WTC11 (cell line): ENCODE results near the gene ERC2. TPM values are rescaled to one million over a fixed set of nuclear protein-coding genes. Genes with fewer than 3 reads are reported as not detected.
A peak's percentile ranks its signal among the peaks of the same experiment; 100 is the strongest.

ENCODE experiments used
- ATAC-seq: fragments of 200-7000 bp; cut with Tn5 transposase; 2 replicates; pipeline ENCODE4 v1.10.0; 2021; ENCODE audit warnings: mild to moderate bottlenecking, moderate library complexity
- CTCF ChIA-PET: fragments of 300-600 bp; sonication (Branson Sonifier 250); formaldehyde crosslinking; loops from one replicate; lab custom pipeline; 2021; ENCODE audit warnings: antibody characterized with exemption; lab: Charles Lee
- POLR2A ChIA-PET: fragments of 350-600 bp; sonication (Branson Sonifier 250); formaldehyde crosslinking; loops from one replicate; lab custom pipeline; 2021; ENCODE audit warnings: antibody characterized with exemption; lab: Charles Lee
- DNase-seq: peaks from one replicate; pipeline ENCODE4 v3.0.0; 2021; ENCODE audit warnings: low spot score
- H3K27ac Mint-ChIP-seq: 2 replicates; pipeline ENCODE4 v1.8.0; 2021; ENCODE audit warnings: mixed read lengths
- H3K27me3 Mint-ChIP-seq: 2 replicates; pipeline ENCODE4 v1.8.0; 2021; ENCODE audit warnings: low read depth, mild to moderate bottlenecking, moderate library complexity, mixed read lengths
- H3K36me3 Mint-ChIP-seq: 2 replicates; pipeline ENCODE4 v1.8.0; 2021; ENCODE audit warnings: mixed read lengths
- H3K4me1 Mint-ChIP-seq: 2 replicates; pipeline ENCODE4 v1.8.0; 2022; ENCODE audit warnings: mixed read lengths
- H3K4me3 Mint-ChIP-seq: 2 replicates; pipeline ENCODE4 v1.8.0; 2021; ENCODE audit warnings: mild to moderate bottlenecking, moderate library complexity, mixed read lengths
- H3K9me3 Mint-ChIP-seq: 2 replicates; pipeline ENCODE4 v1.8.0; 2021; ENCODE audit warnings: mixed read lengths
- ATF1 ChIP-seq: sonication (generic); formaldehyde crosslinking; IDR thresholded peaks from 2 replicates; pipeline ENCODE4 v1.8.1; 2023; ENCODE audit warnings: mild to moderate bottlenecking, moderate library complexity, missing genetic modification reagents
- ESRRA ChIP-seq: sonication (generic); formaldehyde crosslinking; IDR thresholded peaks from 2 replicates; pipeline ENCODE4 v1.8.1; 2022; ENCODE audit warnings: mild to moderate bottlenecking, missing genetic modification reagents, borderline replicate concordance
- FOXK1 ChIP-seq: sonication (generic); formaldehyde crosslinking; IDR thresholded peaks from 2 replicates; pipeline ENCODE4 v1.8.0; 2022; ENCODE audit warnings: mild to moderate bottlenecking, moderate library complexity, missing genetic modification reagents
- JAZF1 ChIP-seq: fragments of 250-450 bp; sonication (Bioruptor Pico); IDR thresholded peaks from 2 replicates; pipeline ENCODE4 v1.9.0; 2021; ENCODE audit warnings: moderate library complexity, mild to moderate bottlenecking, inconsistent platforms
- MXD4 ChIP-seq: fragments of 250-450 bp; sonication (Bioruptor Pico); IDR thresholded peaks from 2 replicates; pipeline ENCODE4 v1.8.0; 2021; ENCODE audit warnings: mild to moderate bottlenecking, moderate library complexity, borderline replicate concordance
- NFATC4 ChIP-seq: fragments of 250-450 bp; sonication (Bioruptor Pico); IDR thresholded peaks from 2 replicates; pipeline ENCODE4 v1.9.0; 2021; ENCODE audit warnings: mild to moderate bottlenecking
- NR1H2 ChIP-seq: sonication (generic); formaldehyde crosslinking; IDR thresholded peaks from 2 replicates; pipeline ENCODE4 v1.9.0; 2021; ENCODE audit warnings: mild to moderate bottlenecking, moderate library complexity, missing genetic modification reagents
- SOX15 ChIP-seq: fragments of 250-450 bp; sonication (Bioruptor Pico); IDR thresholded peaks from 2 replicates; pipeline ENCODE4 v1.9.0; 2021; ENCODE audit warnings: mild to moderate bottlenecking
- ZNF138 ChIP-seq: sonication (generic); formaldehyde crosslinking; conservative IDR thresholded peaks from 2 replicates; pipeline ENCODE4 v1.8.1; 2022; ENCODE audit warnings: mild to moderate bottlenecking, moderate library complexity, missing genetic modification reagents
- ZNF219 ChIP-seq: sonication (generic); formaldehyde crosslinking; IDR thresholded peaks from 2 replicates; pipeline ENCODE4 v1.8.0; 2023; ENCODE audit warnings: missing genetic modification reagents, mild to moderate bottlenecking, borderline replicate concordance
- ZNF317 ChIP-seq: sonication (generic); formaldehyde crosslinking; IDR thresholded peaks from 2 replicates; pipeline ENCODE4 v1.8.1; 2023; ENCODE audit warnings: low read depth, mild to moderate bottlenecking, moderate library complexity, missing genetic modification reagents, borderline replicate concordance
- ZNF396 ChIP-seq: fragments of 250-450 bp; sonication (Bioruptor Pico); IDR thresholded peaks from 2 replicates; pipeline ENCODE4 v1.8.0; 2021; ENCODE audit warnings: mild to moderate bottlenecking, moderate library complexity, borderline replicate concordance
- total RNA-seq: library from RNA; stranded (reverse); gene quantifications from 3 replicates; pipeline ENCODE4 v1.2.3, GENCODE V29; 2021
- TF ChIP-seq, protein P1 (sequence below): fragments of 250-450 bp; sonication (Bioruptor Pico); IDR thresholded peaks from 2 replicates; pipeline ENCODE4 v1.9.0; 2021; ENCODE audit warnings: moderate library complexity, mild to moderate bottlenecking, inconsistent platforms, borderline replicate concordance
- TF ChIP-seq, protein P2 (sequence below): fragments of 250-450 bp; sonication (Bioruptor Pico); IDR thresholded peaks from 2 replicates; pipeline ENCODE4 v1.9.0; 2021; ENCODE audit warnings: mild to moderate bottlenecking
- TF ChIP-seq, protein P3 (sequence below): sonication (generic); formaldehyde crosslinking; conservative IDR thresholded peaks from 2 replicates; pipeline ENCODE4 v1.8.1; 2023; ENCODE audit warnings: mild to moderate bottlenecking, low read depth, missing genetic modification reagents, moderate library complexity
- TF ChIP-seq, protein P4 (sequence below): sonication (generic); formaldehyde crosslinking; IDR thresholded peaks from 2 replicates; pipeline ENCODE4 v1.8.1; 2022; ENCODE audit warnings: mild to moderate bottlenecking, moderate library complexity, missing genetic modification reagents
- TF ChIP-seq, protein P5 (sequence below): sonication (generic); formaldehyde crosslinking; IDR thresholded peaks from 2 replicates; pipeline ENCODE4 v1.8.1; 2022; ENCODE audit warnings: missing genetic modification reagents, borderline replicate concordance
- TF ChIP-seq, protein P6 (sequence below): sonication (generic); formaldehyde crosslinking; IDR thresholded peaks from 2 replicates; pipeline ENCODE4 v1.8.0; 2022; ENCODE audit warnings: missing genetic modification reagents

ERC2 gene
- total RNA-seq, 1 experiment from 2014 or later, result 23.5 TPM

DNA sequence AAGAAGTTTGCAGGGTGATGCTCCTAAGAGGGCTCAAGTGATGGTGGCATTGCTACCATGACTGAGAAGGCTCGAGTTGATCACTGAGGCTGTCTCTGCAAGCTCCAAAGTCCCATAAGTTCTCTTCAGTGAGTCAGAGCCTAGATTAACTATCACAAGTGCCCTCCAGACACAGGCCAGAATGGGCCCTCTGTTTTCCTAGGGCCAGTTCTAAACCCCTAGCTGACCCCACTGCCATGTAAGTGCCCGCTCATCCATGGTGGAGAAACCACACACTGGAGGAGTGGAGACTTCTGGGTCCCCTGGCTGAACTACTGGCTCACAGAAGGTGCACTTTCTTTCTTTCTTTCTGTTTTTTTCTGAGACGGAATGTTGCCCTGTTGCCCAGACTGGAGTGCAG lies 893.6 kb downstream of the ERC2 start (continued):
- no peak for TF ChIP-seq NFATC4 (CRISPR knock-in tag)
- no peak for TF ChIP-seq FOXK1
- no peak for TF ChIP-seq ZNF317 (CRISPR knock-in tag)
- no peak for TF ChIP-seq SOX15 (CRISPR knock-in tag)
- TF ChIP-seq, protein P1, sequence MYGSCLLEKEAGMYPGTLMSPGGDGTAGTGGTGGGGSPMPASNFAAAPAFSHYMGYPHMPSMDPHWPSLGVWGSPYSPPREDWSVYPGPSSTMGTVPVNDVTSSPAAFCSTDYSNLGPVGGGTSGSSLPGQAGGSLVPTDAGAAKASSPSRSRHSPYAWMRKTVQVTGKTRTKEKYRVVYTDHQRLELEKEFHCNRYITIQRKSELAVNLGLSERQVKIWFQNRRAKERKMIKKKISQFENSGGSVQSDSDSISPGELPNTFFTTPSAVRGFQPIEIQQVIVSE (CRISPR knock-in tag), result no peak
- no peak for TF ChIP-seq NR1H2 (CRISPR knock-in tag)

DNA sequence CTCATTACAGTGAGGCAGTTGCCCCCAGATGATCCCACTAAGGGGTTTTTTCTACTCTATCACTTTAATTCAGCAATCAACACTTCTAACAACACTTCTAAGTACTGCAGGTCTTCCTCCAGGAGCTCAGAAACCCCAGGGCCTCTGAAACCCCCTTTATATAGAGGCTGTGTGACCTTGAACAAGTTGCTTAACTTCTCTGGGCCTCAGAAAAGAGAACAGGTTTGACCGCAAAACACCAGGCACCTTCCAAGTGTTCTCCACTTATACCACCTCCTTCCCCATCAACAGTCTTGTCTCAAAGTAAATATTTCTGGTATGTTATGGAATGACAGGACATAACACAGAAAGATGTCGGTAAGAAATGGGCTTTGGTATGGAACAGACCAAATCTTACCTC lies 895.5 kb downstream of the ERC2 start:
- Mint-ChIP-seq H3K27ac (no peak overlapping the region; the same call in 1 of the 2 replicates), H3K9me3 (no peaks in the 10 kb centered on the region), H3K4me1 (peaks cover 48% of the 10 kb centered on the region), H3K27me3 (no peaks in the 10 kb centered on the region; the same call in 1 of the 2 replicates), H3K36me3 (no peaks in the 10 kb centered on the region), H3K4me3 (no peak overlapping the region)
- ChIA-PET POLR2A (interaction anchor here (1.3 kb wide), 1 partner anchor 76 kb away, joined by 5 read pairs; no protein-coding TSS in a partner anchor), CTCF (interaction anchor here (1.0 to 2.4 kb wide), 8 partner anchors 10 to 118 kb away, joined by 3 to 7 read pairs (median 4); partner anchors contain the start of gene WNT5A)
- TF ChIP-seq ESRRA (CRISPR knock-in tag), result no peak
- no peak for TF ChIP-seq ATF1 (CRISPR knock-in tag)
- TF ChIP-seq, protein P2, sequence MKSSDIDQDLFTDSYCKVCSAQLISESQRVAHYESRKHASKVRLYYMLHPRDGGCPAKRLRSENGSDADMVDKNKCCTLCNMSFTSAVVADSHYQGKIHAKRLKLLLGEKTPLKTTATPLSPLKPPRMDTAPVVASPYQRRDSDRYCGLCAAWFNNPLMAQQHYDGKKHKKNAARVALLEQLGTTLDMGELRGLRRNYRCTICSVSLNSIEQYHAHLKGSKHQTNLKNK (CRISPR knock-in tag), result no peak
- TF ChIP-seq, protein P3, sequence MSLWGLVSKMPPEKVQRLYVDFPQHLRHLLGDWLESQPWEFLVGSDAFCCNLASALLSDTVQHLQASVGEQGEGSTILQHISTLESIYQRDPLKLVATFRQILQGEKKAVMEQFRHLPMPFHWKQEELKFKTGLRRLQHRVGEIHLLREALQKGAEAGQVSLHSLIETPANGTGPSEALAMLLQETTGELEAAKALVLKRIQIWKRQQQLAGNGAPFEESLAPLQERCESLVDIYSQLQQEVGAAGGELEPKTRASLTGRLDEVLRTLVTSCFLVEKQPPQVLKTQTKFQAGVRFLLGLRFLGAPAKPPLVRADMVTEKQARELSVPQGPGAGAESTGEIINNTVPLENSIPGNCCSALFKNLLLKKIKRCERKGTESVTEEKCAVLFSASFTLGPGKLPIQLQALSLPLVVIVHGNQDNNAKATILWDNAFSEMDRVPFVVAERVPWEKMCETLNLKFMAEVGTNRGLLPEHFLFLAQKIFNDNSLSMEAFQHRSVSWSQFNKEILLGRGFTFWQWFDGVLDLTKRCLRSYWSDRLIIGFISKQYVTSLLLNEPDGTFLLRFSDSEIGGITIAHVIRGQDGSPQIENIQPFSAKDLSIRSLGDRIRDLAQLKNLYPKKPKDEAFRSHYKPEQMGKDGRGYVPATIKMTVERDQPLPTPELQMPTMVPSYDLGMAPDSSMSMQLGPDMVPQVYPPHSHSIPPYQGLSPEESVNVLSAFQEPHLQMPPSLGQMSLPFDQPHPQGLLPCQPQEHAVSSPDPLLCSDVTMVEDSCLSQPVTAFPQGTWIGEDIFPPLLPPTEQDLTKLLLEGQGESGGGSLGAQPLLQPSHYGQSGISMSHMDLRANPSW, result no peak
- TF ChIP-seq, protein P4, sequence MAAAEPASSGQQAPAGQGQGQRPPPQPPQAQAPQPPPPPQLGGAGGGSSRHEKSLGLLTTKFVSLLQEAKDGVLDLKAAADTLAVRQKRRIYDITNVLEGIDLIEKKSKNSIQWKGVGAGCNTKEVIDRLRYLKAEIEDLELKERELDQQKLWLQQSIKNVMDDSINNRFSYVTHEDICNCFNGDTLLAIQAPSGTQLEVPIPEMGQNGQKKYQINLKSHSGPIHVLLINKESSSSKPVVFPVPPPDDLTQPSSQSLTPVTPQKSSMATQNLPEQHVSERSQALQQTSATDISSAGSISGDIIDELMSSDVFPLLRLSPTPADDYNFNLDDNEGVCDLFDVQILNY (CRISPR knock-in tag), result no peak
- no peak for DNase-seq
- ATAC-seq, result no peak

DNA sequence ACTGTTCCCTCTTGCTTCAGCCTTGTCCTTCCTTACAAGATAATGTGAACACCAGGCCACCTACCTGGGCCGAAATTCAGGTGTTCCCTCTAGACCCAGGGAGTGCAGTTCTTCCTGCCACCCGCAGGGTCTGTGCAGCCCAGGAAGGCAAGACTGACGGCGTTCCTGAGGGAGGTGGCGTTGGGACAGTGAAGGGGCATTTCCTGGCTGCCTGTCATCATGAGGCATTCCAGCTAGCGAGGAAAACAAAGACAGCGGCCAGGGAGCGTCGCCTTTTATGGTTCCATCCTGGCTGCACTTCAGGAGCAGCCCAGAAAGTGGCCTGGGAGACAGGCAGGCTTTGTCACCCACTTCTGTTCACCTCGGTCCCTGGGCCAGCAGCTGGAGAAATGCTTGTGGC lies 896.4 kb downstream of the ERC2 start:
- ATAC-seq (peak; percentile 96), DNase-seq (peak; percentile 79)
- ChIA-PET POLR2A (interaction anchor here (1.3 kb wide), 1 partner anchor 77 kb away, joined by 5 read pairs; no protein-coding TSS in a partner anchor), CTCF (interaction anchor here (0.7 to 2.4 kb wide), 14 partner anchors 11 to 150 kb away, joined by 3 to 7 read pairs (median 4); partner anchors contain the start of gene WNT5A)
- Mint-ChIP-seq H3K27ac (peak overlapping the region; percentile 96), H3K9me3 (no peaks in the 10 kb centered on the region), H3K4me1 (peaks cover 46% of the 10 kb centered on the region), H3K27me3 (no peaks in the 10 kb centered on the region; the same call in 1 of the 2 replicates), H3K4me3 (peak overlapping the region; percentile 14), H3K36me3 (no peaks in the 10 kb centered on the region)
- no peak; the same call in 1 of the 2 replicates for TF ChIP-seq ZNF138 (CRISPR knock-in tag)
- TF ChIP-seq, protein P5, sequence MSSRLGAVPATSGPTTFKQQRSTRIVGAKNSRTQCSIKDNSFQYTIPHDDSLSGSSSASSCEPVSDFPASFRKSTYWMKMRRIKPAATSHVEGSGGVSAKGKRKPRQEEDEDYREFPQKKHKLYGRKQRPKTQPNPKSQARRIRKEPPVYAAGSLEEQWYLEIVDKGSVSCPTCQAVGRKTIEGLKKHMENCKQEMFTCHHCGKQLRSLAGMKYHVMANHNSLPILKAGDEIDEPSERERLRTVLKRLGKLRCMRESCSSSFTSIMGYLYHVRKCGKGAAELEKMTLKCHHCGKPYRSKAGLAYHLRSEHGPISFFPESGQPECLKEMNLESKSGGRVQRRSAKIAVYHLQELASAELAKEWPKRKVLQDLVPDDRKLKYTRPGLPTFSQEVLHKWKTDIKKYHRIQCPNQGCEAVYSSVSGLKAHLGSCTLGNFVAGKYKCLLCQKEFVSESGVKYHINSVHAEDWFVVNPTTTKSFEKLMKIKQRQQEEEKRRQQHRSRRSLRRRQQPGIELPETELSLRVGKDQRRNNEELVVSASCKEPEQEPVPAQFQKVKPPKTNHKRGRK (CRISPR knock-in tag), result no peak
- 0 out of 2 replicates have a peak, but pooled peaks have one; percentile 33 for TF ChIP-seq ZNF219 (CRISPR knock-in tag)
- TF ChIP-seq, protein P6, sequence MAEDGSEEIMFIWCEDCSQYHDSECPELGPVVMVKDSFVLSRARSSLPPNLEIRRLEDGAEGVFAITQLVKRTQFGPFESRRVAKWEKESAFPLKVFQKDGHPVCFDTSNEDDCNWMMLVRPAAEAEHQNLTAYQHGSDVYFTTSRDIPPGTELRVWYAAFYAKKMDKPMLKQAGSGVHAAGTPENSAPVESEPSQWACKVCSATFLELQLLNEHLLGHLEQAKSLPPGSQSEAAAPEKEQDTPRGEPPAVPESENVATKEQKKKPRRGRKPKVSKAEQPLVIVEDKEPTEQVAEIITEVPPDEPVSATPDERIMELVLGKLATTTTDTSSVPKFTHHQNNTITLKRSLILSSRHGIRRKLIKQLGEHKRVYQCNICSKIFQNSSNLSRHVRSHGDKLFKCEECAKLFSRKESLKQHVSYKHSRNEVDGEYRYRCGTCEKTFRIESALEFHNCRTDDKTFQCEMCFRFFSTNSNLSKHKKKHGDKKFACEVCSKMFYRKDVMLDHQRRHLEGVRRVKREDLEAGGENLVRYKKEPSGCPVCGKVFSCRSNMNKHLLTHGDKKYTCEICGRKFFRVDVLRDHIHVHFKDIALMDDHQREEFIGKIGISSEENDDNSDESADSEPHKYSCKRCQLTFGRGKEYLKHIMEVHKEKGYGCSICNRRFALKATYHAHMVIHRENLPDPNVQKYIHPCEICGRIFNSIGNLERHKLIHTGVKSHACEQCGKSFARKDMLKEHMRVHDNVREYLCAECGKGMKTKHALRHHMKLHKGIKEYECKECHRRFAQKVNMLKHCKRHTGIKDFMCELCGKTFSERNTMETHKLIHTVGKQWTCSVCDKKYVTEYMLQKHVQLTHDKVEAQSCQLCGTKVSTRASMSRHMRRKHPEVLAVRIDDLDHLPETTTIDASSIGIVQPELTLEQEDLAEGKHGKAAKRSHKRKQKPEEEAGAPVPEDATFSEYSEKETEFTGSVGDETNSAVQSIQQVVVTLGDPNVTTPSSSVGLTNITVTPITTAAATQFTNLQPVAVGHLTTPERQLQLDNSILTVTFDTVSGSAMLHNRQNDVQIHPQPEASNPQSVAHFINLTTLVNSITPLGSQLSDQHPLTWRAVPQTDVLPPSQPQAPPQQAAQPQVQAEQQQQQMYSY (CRISPR knock-in tag), result no peak
- no peak for TF ChIP-seq ZNF396 (CRISPR knock-in tag)
- no peak for TF ChIP-seq MXD4
- TF ChIP-seq JAZF1 (CRISPR knock-in tag), result no peak
